Measurements from ENCODE around the gene EPAS1. TPM values are rescaled to one million over a fixed set of nuclear protein-coding genes. Genes with fewer than 3 reads are reported as not detected.

EPAS1 gene
- total and polyA plus RNA-seq, 4 donors, result 26.2 to 193 (median 61.1) TPM

- DNase-seq (ENCODE audit: low spot score), result no peak
- Histone ChIP-seq H3K4me3 (ENCODE audit: low read depth in 1 of 3, low read length in 3 of 3) (no peak overlapping the region), H3K36me3 (ENCODE audit: control insufficient read depth in 4 of 4, insufficient read depth in 3 of 4, low read depth in 1 of 4, low read length in 3 of 4) (no peaks in the 10 kb centered on the region), H3K9me3 (ENCODE audit: control insufficient read depth in 4 of 4, low read length in 3 of 4) (no peaks in the 10 kb centered on the region), H3K9ac (ENCODE audit: low read depth in 1 of 2, low read length in 2 of 2) (no peak overlapping the region), H3K27me3 (ENCODE audit: control insufficient read depth in 4 of 4, insufficient read depth in 4 of 4, low read length in 3 of 4) (no peaks in the 10 kb centered on the region), H3K4me1 (ENCODE audit: control insufficient read depth in 4 of 4, insufficient read depth in 4 of 4, low read length in 3 of 4) (peaks cover 0 to 7% (median 0%) of the 10 kb centered on the region in 4 donors), H3K27ac (ENCODE audit: low read depth in 1 of 2, low read length in 2 of 2) (no peak overlapping the region)
- TF ChIP-seq CTCF (IDR thresholded peaks at IDR 0.05; ENCODE audit: low read depth, low read length, missing input control) (no peak), GABPA (IDR thresholded peaks at IDR 0.05 in 1 of 2, conservative IDR thresholded peaks at IDR 0.05 in 1 of 2) (no peak), ATF3 (IDR thresholded peaks at IDR 0.05) (no peak), RXRA (IDR thresholded peaks at IDR 0.05) (no peak), FOXA1 (IDR thresholded peaks at IDR 0.05) (no peak), HNF4G (IDR thresholded peaks at IDR 0.05) (no peak), EGR1 (IDR thresholded peaks at IDR 0.05; ENCODE audit: low read depth in 2 of 2) (no peak), RAD21 (IDR thresholded peaks at IDR 0.05) (no peak), TAF1 (conservative IDR thresholded peaks at IDR 0.05) (no peak), ZBTB33 (IDR thresholded peaks at IDR 0.05) (no peak), YY1 (IDR thresholded peaks at IDR 0.05) (no peak), FOXA2 (IDR thresholded peaks at IDR 0.05) (no peak), NR2F2 (IDR thresholded peaks at IDR 0.05) (no peak), HNF4A (conservative IDR thresholded peaks at IDR 0.05) (no peak)
- TF ChIP-seq, protein P1, sequence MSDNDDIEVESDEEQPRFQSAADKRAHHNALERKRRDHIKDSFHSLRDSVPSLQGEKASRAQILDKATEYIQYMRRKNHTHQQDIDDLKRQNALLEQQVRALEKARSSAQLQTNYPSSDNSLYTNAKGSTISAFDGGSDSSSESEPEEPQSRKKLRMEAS (IDR thresholded peaks at IDR 0.05), result no peak
- TF ChIP-seq, protein P2, sequence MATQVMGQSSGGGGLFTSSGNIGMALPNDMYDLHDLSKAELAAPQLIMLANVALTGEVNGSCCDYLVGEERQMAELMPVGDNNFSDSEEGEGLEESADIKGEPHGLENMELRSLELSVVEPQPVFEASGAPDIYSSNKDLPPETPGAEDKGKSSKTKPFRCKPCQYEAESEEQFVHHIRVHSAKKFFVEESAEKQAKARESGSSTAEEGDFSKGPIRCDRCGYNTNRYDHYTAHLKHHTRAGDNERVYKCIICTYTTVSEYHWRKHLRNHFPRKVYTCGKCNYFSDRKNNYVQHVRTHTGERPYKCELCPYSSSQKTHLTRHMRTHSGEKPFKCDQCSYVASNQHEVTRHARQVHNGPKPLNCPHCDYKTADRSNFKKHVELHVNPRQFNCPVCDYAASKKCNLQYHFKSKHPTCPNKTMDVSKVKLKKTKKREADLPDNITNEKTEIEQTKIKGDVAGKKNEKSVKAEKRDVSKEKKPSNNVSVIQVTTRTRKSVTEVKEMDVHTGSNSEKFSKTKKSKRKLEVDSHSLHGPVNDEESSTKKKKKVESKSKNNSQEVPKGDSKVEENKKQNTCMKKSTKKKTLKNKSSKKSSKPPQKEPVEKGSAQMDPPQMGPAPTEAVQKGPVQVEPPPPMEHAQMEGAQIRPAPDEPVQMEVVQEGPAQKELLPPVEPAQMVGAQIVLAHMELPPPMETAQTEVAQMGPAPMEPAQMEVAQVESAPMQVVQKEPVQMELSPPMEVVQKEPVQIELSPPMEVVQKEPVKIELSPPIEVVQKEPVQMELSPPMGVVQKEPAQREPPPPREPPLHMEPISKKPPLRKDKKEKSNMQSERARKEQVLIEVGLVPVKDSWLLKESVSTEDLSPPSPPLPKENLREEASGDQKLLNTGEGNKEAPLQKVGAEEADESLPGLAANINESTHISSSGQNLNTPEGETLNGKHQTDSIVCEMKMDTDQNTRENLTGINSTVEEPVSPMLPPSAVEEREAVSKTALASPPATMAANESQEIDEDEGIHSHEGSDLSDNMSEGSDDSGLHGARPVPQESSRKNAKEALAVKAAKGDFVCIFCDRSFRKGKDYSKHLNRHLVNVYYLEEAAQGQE (IDR thresholded peaks at IDR 0.05), result no peak
- WGBS, result 78% methylated on average over 5 of the region's 5 CpGs
Observed at GRCh38 chr2:46290078-46290477, 7.1 kb upstream of the EPAS1 start.

DNA sequence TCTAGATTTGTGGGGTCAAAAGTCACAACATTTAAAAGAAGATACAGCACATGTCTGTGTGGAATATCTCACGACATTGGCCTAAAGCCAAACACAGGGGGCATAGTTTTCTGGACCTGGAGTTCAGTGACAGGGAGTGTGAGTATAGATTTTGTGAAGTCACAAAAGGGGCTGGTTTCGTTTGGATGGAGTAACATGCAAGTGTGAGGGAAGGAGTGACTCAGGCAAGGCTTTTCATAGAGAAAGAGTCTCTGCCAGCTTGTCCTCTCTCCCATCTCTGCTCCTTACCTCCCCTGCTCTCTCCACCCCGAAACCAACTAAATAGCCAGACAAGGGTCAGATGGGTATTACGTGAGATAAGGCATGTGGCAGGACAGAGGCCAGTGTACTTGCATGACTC lies 3.7 kb upstream of the EPAS1 start:
- no peak for DNase-seq (ENCODE audit: low spot score)
- Histone ChIP-seq H3K36me3 (ENCODE audit: control insufficient read depth in 4 of 4, insufficient read depth in 3 of 4, low read depth in 1 of 4, low read length in 3 of 4) (no peaks in the 10 kb centered on the region), H3K4me3 (ENCODE audit: low read depth in 1 of 3, low read length in 3 of 3) (no peak overlapping the region), H3K27me3 (ENCODE audit: control insufficient read depth in 4 of 4, insufficient read depth in 4 of 4, low read length in 3 of 4) (no peaks in the 10 kb centered on the region), H3K27ac (ENCODE audit: low read depth in 1 of 2, low read length in 2 of 2) (no peak overlapping the region), H3K9me3 (ENCODE audit: control insufficient read depth in 4 of 4, low read length in 3 of 4) (no peaks in the 10 kb centered on the region), H3K9ac (ENCODE audit: low read depth in 1 of 2, low read length in 2 of 2) (no peak overlapping the region), H3K4me1 (ENCODE audit: control insufficient read depth in 4 of 4, insufficient read depth in 4 of 4, low read length in 3 of 4) (peaks cover 0 to 10% (median 5%) of the 10 kb centered on the region in 4 donors)
- 76% methylated on average over 4 of the region's 4 CpGs for WGBS
- TF ChIP-seq TAF1 (conservative IDR thresholded peaks at IDR 0.05), result no peak

Data from liver (tissue), 9 donors.